AG04449 (cell line): ENCODE measurements around the gene KIF17.

ENCODE experiments used
- CTCF ChIA-PET: fragments of 350-600 bp; formaldehyde crosslinking; extraction: SDS; loops from one replicate; lab custom pipeline; 2021; ENCODE audit warnings: antibody characterized with exemption; lab: Yijun Ruan, JAX
- POLR2A ChIA-PET: fragments of 400-600, 350-600 bp; formaldehyde crosslinking; extraction: SDS; loops from one replicate; lab custom pipeline; 2020; ENCODE audit warnings: antibody characterized with exemption, inconsistent platforms; lab: Yijun Ruan, JAX
- DNase-seq: peaks from one replicate; pipeline ENCODE4 v3.0.0-alpha.2; 2010; ENCODE audit warnings: low read depth, low spot score
- H3K4me3 ChIP-seq: 2 replicates; pipeline ENCODE4 v1.5.1; 2011; ENCODE audit warnings: low read depth, mild to moderate bottlenecking, control low read depth, low read length
- TF ChIP-seq, protein P1 (sequence below): IDR thresholded peaks from one replicate; pipeline ENCODE4 v1.5.1; 2011; ENCODE audit warnings: mild to moderate bottlenecking, moderate library complexity, low read length, control low read depth, inconsistent platforms; ENCODE audit not compliant: insufficient read depth; ENCODE audit errors: missing control alignments

KIF17 gene

GRCh38 chr1:20691872-20692271 is 25.9 kb downstream of the KIF17 start:
- CTCF ChIA-PET: interaction anchor here (0.8 to 9.2 kb wide), 3 partner anchors 10 to 677 kb away, joined by 3 to 185 read pairs (median 10); no protein-coding TSS in a partner anchor
- no peak overlapping the region for H3K4me3 ChIP-seq
- DNase-seq: no peak
- POLR2A ChIA-PET: no interaction called here
- TF ChIP-seq, protein P1, sequence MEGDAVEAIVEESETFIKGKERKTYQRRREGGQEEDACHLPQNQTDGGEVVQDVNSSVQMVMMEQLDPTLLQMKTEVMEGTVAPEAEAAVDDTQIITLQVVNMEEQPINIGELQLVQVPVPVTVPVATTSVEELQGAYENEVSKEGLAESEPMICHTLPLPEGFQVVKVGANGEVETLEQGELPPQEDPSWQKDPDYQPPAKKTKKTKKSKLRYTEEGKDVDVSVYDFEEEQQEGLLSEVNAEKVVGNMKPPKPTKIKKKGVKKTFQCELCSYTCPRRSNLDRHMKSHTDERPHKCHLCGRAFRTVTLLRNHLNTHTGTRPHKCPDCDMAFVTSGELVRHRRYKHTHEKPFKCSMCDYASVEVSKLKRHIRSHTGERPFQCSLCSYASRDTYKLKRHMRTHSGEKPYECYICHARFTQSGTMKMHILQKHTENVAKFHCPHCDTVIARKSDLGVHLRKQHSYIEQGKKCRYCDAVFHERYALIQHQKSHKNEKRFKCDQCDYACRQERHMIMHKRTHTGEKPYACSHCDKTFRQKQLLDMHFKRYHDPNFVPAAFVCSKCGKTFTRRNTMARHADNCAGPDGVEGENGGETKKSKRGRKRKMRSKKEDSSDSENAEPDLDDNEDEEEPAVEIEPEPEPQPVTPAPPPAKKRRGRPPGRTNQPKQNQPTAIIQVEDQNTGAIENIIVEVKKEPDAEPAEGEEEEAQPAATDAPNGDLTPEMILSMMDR: no peak

DNA sequence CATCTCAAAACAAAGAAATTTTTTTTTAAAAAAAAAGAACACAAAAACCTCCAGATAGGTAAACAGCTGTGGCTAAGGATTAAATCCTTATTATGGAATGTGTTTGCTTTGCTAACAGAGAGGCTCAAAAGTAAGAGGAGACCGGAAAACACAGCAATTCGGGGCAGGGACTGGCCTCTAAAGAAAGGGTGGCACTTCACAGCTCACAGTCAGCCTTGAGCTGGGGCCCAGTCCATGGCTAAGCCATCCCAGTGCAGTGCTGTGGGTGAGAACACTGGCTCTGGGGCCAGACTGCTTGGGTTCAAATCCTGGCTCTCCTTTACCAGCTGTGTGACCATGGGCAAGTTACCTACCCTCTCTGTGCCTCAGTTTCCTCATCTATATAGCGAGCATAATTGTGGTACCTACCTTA is 28.2 kb downstream of the KIF17 start:
- DNase-seq: no peak
- TF ChIP-seq, protein P1: no peak
- ChIA-PET CTCF (no interaction called here), POLR2A (interaction anchor here (1.0 kb wide), 1 partner anchor 28 kb away, joined by 3 read pairs; no protein-coding TSS in a partner anchor)
- no peak overlapping the region for H3K4me3 ChIP-seq

DNA sequence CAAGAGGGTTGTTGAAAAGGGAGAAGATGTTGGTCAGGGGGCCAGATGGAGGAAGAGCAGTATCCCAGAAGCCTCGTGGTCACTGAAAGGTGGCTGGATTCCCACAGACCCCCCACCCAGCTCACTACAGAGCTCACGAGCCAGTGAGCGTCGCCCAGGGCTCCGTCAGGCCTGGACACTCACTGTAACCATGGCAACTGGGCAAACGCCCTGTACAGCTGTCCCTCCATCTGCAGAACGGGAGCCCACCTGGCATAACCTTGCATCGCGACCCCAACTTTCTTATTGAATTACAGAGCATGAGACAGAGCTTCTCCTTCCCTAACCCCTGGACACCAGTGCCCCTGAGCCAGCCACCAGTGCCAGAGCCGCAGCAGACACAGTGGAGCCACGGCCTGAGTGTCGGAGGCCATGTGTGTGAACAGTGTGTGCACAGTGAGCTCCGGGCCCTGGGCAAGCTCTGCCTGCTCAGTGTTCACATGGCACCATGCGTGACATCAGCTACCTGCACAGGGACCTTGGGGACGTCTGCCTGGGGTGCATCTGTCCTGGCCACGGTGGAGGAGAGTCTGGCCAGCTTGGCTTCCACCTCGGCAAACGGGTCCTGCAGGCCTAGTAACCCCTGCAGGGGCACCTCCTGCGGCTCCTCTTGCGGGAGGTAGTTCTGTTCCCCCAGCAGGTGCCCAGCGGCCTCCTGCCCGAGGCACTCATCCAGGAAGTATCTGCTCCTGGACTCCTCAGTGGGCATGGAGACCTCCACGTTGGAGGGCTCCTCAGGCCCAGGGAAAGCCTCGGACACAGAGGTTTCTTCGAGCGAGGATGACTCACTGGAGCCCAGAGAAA is 30.7 kb downstream of the KIF17 start:
- ChIA-PET POLR2A (no interaction called here), CTCF (interaction anchor here (0.8 to 1.4 kb wide), 3 partner anchors 9 to 112 kb away, joined by 3 to 4 read pairs (median 3); no protein-coding TSS in a partner anchor)
- H3K4me3 ChIP-seq: no peak overlapping the region
- TF ChIP-seq, protein P1: no peak
- no peak for DNase-seq

DNA sequence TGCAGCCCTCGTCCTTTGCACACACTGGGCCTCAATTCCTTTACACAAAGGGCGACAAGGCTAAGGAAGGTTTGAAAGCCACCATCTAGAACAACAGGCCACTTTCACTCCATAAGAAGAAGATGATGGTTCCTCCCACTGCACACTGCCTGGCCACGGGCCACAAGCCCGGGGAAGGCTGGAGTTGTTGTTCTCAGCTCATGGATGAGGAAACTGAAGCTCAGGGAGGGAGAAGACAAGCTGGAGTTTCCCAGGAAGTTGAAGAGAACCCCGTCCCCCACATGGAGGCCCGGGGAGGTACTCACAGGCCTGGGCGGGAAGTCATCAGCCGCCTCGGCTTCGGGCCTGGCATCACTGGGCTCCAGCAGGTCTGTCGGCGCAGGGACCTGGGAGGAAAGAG is 32.1 kb downstream of the KIF17 start:
- TF ChIP-seq, protein P1: no peak
- no peak for DNase-seq
- ChIA-PET POLR2A (no interaction called here), CTCF (interaction anchor here (3.0 kb wide), 1 partner anchor 11 kb away, joined by 16 read pairs; no protein-coding TSS in a partner anchor)
- H3K4me3 ChIP-seq: no peak overlapping the region

GRCh38 chr1:20685099-20685662 is 32.6 kb downstream of the KIF17 start:
- TF ChIP-seq, protein P1: no peak
- DNase-seq: no peak
- CTCF ChIA-PET: interaction anchor here (1.8 to 3.0 kb wide), 2 partner anchors 10 to 12 kb away, joined by 5 to 16 read pairs; no protein-coding TSS in a partner anchor
- no peak overlapping the region for H3K4me3 ChIP-seq
- POLR2A ChIA-PET: no interaction called here

DNA sequence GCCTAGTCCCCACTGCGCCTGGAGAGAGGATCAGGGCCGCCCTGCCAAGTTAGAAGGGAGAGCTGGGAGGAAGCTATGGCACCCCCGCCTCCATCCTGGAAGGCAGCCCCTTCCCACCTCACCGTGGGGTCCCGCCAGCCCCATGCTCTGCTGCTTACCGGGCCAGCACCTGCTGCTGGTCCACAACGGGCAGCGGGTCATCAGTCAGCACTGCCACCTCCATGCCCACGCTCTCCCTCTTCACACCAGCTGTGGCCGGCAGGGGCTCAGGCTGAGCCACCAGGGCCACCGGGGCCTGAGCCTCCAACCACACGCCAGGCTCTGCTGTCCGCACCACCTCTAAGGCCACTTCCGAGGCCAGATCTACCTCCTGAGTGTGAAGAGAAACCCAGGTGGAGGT is 33.2 kb downstream of the KIF17 start:
- H3K4me3 ChIP-seq: no peak overlapping the region
- ChIA-PET POLR2A (no interaction called here), CTCF (interaction anchor here (1.8 to 3.0 kb wide), 2 partner anchors 11 to 12 kb away, joined by 5 to 16 read pairs; no protein-coding TSS in a partner anchor)
- TF ChIP-seq, protein P1: no peak
- no peak for DNase-seq
